Measurements from ENCODE around the gene TSPAN17.
A peak's percentile ranks its signal among the peaks of the same experiment; 100 is the strongest.
"Not testable (repeated sequence)": the region's sequence is repeated elsewhere in the genome, so short reads cannot be mapped to it uniquely, and the experiment has no call there.

Gene TSPAN17, protein sequence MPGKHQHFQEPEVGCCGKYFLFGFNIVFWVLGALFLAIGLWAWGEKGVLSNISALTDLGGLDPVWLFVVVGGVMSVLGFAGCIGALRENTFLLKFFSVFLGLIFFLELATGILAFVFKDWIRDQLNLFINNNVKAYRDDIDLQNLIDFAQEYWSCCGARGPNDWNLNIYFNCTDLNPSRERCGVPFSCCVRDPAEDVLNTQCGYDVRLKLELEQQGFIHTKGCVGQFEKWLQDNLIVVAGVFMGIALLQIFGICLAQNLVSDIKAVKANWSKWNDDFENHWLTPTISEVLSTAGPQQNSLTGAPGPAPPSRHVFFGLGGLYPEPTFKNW

DNA sequence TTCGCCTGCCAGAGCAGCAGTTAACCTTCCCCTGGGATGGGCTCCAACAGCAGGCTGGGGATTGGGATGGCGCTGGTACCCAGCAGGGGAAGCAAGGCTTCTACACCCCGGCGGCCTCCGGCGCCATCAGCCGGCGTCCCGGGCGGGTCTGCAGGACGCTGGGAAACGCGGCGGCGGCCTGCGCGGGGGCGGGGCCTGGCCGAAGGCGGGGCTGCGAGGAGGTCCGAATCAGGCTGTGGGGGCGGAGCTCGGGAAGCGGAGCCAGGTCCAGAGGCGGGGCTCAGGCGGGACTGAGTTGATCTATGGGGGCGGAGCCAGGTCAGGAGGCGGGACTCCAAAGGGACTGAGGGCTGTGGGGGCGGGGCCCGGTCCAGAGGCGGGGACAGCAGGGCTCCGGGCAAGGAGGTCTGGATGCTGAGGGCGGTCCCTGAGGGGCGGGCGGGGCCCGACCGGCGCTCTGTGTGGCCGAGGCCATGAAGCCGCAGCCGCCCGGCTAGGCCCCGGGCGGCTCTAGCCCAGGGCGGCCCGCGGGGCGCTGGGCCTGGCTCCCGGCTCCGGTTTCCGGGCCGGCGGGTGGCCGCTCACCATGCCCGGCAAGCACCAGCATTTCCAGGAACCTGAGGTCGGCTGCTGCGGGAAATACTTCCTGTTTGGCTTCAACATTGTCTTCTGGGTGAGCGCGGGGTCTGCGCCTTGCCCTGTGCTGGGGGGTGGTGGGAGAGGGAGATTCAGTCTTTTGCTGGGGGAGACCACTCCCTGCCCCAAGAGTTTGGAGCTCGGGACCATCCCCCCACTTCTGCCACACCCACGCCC, at the start of gene TSPAN17:
TSS of gene TSPAN17 (plus strand) at position 455 of the 813 bp plus-strand sequence. CDS start at position 587, 132 bp downstream.
- DNase-seq = peak; percentile 99

DNA sequence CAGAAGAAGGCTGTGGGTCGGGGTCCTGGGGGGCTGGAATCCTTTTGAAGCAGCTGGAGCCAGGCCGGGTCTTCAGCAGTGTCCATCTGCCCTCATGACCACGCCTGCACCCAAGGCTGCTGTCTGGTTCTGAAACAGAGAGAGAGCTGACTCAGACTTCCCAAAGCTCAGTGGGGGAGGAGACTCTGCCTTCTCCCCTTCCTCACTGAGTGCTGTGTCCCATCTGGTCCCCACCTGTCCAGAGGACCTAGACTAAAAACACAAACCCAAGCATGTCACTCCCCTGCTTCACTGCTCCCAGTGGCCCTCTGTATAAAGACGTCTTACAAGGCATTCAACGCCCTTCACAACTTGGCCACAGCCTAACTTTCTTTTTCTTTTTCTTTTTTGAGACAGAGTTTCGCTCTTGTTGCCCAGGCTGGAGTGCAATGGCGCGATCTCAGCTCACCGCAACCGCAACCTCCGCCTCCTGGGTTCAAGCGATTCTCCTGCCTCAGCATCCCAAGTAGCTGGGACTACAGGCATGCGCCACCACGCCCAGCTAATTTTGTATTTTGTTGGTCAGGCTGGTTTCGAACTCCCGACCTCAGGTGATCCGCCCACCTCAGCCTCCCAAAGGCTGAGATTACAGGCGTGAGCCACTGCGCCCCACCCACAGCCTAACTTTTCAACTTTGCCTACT, 47.4 kb upstream of the TSPAN17 start:
- not testable (repeated sequence) for DNase-seq

DNA sequence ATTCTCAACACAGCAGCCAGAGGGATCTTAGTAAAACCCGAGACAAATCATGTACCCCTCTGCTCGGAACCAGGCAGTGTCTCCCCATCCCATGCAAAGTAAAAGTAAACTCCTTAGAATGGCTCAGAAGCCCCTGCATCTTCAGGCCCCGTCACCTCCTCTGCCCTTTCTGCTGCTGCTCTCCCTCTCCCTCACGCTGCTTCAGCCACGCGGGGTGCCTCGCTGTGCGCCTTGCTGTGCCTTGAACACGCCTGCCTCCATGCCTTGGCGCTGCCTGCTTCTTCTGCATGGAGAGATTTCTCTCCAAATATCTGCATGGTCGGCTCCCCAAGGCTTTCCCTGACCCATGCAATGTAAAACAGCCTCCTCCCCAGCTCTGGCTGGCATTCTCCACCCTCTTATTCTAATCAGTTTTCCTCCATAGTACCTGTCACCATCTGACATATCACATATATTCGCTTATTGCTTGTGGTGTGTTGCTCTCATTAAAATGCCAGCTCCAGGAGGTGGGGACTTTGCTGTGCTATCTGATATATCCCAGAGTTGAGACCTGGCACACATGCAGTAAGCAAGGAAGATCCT, 45.3 kb upstream of the TSPAN17 start:
- no peak for DNase-seq

DNA sequence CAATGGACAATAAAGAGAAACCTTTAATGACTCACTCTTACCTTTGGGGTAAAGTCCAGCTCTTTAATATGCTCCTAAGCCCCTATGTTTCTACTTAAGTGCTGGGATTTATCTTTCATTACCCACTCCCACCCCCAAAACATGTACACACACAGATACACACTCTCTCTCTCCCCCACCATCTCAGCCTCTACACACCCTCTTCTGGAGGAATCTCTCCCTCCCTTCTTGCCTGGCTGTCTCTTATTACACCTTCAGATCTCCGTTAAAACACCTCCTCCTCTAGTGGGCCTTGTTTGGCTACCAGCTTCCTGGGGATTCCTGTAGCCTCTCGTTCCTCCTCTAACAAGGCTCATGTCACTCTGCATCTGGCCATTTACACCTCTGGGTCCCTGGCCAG, 44.2 kb upstream of the TSPAN17 start:
- no peak for DNase-seq

DNA sequence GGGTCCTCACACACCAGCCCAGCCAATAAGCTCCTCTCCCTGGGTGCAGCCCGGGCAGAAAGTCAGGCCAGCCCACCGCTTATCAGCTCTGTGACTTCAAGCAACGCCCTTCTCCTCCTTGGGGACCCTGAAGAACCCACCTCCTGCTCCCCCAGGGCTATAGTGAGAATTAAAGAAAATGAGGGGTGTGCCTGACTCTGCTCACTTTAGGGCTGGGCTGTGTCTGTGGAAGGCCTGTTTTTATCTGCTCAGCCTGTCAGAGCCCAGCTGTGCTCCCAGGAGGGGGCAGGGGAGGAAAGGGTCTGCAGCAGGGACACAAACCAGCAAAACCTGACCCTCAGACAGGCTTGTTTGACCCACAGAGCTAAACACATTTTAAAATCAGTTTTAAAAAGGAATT, 41.3 kb upstream of the TSPAN17 start:
- DNase-seq = no peak

DNA sequence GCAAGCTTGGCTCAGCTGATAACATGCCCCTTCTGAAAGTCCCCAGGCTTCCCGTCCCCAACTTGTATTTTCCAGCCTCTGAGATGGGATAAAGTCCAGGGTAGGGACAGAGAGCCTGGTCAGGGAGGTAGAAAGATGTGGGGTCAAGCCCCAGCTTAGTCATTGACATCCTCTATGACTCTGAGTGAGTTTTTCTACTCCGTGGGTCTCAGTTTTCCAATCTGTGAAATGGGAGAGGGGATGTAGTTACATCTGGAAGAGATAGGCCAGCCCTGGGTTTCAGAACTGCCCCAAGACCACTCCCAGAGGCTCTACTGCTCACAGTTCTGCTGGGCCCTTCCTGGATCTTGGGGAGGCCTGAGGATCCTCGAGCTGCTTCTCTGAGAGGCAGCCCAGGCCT, 40.4 kb upstream of the TSPAN17 start:
- DNase-seq = no peak

DNA sequence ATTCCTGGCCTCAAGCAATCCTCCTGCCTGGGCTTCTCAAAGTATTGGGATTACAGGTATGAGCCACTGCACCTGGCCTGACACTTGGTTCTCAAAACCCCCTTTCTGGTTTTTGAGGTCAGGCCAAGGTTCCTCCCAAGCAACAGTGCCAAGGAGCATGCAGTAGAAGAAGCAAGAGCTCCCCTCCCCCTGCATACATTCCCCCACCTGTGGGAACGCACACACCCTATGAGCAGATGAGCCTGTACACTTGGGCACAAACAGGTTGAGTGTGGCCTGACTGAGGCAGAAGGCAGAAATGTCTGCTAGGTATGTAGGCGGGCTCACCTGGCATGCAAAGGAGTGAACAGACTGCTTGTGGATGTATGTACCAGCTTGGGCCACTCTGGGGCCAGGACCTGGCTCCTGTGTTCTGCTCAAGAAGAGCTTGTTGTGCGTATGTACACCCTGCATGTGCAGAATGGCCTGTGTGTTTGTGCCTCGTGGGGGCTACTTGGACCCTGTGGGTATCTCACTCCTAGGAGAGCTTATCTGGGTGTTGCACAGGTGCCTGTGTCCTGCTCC, 39.1 kb upstream of the TSPAN17 start:
- DNase-seq = no peak

DNA sequence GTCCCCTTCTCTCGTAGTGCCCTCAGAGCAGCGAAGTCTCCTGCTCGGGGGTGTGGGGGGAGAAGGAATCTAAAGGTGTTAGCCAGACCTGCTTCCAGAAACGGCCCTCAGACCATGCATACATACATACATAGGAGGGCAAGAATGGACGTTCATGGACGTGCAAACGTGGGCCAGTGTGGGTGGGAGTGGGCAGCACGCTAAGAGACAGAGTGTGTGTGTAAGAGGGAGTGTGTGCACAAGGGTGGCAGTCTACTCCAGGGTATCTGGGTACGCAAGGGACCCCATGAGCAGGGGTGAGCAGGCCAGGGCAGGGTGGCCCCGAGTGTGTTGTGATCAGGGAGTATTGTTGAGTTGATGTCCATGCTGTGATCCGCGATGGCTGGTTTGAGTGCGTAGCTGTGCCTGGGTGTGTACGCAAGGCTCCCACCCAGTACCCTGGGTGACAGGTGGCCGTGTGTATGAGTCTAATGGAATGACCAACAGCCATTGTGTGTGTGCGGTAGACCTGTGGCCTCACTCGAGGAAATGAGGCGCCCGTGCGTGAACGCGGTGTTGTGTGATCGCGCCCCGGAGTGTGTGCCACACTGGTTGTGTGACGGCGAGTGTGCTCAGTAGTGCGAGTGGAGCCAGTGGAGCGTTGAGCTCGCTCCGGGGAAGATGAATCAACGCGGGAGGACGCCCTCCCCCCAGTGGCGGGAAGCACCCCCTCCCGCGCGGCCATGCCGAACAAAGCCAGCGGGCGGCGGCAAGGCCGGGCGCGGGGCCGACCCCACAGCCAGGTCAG, 38.2 kb upstream of the TSPAN17 start:
- peak; percentile 21 for DNase-seq

DNA sequence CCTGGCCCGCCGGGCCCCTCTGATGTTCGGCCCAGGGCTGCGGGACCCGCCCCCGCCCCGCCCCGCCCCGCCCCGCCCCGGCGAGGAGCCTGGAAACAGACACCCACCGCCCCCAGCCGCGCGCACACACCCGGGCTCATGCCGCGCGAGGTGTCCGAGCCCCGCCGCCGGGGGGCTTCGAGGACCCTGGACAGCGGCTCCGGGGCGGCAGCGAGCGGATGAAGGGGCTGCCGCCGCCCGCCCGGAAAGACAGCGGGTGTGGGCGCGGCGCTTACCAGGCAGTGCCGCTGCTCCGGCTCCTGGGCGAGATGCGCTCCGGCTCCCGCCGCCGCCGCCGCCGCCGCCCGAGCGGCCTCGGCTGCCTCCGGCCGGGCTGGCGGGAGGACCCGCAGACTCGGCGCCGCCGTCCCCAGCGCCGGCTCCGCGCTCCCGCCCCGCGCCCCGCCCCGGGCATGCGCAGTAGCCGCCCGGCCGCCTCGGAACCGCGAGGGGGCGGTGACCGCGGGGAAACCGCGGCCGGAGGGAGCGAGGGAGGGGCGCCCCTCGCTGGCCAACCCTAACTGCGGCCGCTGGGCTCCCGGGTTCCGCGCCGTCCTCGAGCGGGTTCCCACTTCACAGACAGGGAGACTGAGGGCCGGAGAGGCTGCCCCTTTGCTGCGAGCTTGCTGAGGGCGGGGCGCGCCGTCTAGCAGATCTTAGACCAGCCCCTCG, 37.4 kb upstream of the TSPAN17 start, which contains the start of gene GPRIN1:
TSS of gene GPRIN1 (minus strand) at position 433 of the 711 bp plus-strand sequence. CDS start 10,322 bp downstream, outside the sequence.
- peak; percentile 53 for DNase-seq

DNA sequence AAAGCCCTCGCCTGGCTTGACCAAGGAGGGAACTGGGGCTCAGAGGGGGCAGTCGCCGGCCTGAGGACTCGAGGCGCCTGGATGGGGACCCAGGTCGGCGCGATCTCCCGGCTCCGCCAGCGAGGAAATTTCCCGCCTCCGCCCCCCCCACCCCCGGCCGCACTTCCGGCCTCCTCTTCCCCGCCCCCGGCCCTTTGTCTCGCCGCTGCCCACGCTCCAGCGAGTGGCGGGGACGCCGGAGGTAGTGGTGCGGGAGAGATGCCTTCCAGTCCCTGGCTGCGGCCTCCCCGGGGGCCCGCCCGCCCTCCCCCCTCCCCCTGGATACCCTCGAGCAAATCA, 36.9 kb upstream of the TSPAN17 start:
- DNase-seq = no peak

DNA sequence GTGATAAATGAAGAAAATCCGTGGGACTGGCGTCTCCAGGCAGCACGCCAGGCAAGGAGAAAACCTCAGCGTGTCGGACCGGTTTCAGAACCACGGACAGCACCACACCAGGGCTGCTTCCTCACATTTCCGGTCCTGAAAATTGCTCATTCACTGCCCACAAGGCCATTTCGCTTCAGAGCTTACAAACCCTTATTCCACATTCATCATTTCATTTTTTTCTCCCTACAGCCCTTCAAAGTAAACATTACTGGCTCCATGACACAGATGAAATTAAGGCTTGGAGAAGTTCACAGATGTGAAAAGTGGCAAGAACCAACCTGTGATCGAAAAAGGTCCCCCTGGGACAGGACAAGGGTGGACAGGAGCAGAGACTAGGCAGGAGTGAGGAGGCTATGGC, 35.8 kb upstream of the TSPAN17 start:
- peak; percentile 35 for DNase-seq

DNA sequence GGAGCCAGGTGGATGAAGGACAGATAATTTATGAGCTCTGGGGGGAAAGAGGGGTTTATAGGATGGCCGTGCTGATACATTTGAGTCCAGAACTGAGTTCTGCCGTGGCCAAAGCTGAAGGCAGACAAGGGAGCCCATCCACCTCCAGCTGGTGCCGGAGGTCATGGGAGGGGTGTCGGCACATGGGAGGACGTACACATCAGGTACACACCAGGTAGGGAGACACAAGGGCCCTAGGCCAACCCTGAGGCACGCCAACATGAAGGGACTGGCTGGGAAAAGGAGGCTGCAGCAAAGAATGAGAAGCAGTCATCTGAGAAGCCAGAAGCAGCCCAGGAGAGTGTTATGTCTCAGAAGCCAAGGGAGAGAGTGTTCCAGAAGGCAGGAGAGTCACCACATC, 35.3 kb upstream of the TSPAN17 start:
- no peak for DNase-seq

DNA sequence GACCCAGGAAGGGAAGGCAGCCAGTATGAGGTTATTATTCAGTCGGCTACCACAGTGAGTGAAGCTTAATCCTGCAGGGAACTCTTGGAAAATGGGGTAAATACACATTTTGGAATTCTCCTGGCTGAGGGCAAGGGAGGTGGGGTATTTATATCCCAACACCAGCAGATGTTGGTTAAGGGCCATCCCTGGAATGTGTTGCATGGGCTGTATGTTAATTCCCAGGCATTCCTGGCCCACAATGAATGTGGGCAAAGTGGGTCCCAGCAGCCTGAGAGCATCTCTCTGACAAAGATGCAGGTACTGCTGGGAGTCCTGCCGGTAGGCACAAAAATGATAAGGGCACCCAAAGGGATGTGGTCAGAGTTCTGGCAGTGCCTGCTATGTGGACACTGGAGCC, 34.4 kb upstream of the TSPAN17 start:
- DNase-seq = no peak

DNA sequence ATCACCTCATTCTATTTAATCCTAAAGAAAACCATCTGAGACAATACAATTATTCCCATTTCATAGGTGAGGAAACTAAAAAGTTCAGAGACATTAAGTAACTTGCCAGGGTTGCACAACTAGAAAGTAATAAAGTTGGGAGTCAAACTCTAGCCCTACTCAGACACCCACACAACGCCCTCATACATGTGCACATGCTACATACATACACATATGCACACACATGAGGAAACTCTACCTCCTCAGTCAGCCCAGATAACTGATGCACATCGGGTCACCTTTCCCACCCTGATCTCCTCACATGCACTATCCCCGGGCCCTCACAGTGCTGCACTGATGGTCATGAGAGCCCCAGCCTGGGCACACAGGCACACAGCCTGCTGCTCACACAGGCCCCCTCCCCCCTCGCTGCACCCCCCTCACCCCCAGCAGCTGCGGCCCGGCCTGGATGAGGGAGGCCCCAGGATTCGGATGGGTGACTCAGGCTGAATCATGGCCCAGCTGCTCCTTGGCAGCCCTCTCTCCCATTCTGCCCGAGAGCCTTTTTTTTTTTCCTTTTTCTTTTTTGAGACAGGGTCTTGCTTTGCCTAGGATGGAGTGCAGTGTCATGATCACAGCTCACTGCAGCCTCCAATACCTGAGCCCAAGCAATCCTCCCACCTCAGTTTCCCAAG, 32.3 kb upstream of the TSPAN17 start:
- DNase-seq = no peak

DNA sequence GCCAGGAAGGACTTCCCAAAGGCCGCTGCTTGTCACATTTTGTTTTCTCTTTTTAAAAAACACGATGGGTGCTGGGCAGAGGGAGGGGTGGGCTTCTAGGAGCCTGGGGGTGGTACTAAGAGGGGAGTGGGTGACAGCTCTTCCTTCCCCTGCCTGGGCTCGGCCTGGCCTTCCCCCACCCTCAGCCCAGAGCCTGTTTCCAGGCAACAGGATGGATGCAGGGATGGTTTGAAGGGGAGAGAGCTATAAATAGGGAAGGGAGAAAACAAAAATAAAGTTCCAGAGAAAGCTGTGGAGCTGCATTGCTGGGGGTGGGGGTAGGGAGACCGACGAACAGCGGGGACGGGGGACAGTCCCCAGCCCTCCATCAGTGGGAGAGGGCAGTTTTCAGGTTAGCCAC, 30.8 kb upstream of the TSPAN17 start:
- no peak for DNase-seq

DNA sequence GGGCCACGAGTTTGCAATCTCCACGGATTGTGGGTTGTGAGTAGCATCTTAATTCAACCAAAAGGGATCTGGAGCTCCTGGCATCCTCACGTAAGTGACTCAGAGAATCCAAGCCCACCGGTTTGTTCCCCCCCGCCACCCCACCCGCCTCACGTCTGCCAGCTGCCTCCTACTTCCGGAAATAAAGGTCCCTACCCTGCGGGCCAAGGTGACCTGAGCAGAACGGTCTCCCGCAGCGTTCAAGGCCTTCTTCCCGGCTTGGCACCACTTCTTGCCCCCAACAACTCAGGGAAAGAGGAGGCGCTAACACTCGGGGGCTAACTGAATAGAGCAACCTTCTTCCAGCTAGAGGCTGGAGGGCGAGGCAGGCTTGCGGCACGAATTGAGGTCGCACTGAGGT, 28.5 kb upstream of the TSPAN17 start:
- DNase-seq = no peak

DNA sequence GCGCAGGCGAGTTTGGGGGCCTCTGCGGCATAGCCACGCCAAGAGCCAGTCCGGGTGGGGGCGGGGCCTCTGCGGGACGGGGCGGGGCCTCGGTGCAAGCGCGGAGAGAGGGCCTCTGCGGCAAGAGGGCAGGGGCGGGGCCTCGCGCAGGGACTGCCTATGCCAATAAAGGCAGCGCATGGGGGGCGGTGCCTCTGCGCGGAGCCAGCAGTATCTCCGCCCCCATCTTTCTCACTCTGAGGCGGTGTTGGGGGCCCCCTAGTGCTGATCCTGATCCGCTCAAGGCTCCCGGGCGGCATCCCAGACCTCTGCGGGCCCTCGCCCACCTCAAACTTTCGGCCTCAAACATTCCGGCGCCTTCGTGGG, 28.1 kb upstream of the TSPAN17 start:
- peak; percentile 87 for DNase-seq

DNA sequence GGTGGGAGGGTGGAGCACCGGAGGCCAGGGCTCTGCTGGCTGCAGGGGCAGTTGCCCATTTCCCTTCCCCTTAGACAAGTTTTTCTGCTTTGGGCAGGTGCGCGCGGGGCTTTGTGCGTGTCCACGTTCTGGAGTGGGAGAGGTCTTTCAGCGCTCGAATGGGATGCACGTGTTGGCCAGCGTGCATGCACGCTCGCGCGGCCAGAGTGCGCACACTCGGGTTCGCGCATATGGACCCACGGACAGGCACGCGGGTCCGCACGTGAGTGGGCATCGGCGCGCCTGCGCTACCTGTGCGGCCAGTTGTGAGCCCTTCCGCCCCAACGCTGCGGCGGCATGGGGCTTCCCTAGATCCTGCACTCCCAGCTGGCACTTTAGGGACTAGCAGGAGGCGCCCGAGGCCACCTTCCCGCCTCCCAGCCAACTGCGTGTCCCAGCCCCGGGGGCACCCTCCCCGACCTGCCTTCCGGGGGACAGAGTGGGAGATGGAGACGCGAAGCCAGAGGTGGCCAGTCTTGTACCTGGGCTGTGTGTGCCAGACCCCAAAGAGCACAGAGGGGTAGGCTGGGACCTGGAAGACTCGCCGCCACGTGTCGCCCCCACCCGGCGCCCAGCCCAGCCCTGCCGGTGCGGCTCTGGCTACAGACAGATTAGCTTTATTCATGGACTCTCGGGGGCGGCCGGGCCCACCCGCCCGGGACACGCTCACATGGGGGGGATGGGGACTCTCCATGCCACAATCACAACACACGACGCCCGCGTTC, 27.5 kb upstream of the TSPAN17 start:
- no peak for DNase-seq

DNA sequence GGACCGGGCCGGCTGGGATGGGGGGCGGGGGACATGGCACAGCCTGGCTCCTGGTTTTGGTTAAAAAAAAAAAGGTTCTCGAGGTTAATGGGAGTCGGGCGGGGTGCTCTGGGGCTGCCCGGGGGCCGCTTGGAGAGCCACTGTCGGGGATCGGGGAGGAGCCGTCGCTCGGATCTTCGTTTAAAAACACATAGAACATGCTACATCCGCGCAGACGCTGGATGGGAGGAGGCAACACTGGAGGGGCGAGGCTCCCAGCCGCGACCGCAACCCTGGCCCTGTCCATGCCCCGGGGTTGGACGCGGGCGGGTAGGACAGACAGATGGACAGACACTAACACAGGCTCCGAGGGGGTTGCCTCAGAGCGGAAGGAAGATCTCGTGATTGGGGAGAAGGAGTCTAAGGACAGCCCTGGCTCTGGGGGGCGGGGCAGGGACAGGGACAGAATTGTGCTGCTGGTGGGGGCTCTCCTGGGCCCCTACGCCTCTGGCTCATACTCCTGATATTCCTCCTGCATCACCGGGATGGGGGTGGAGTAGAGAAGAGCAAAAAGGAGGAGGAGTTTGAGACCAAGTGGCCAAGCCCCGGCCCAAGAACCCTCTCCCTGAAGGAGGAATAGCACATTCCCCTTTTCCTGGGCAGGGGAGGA, 26.8 kb upstream of the TSPAN17 start:
- DNase-seq = no peak

DNA sequence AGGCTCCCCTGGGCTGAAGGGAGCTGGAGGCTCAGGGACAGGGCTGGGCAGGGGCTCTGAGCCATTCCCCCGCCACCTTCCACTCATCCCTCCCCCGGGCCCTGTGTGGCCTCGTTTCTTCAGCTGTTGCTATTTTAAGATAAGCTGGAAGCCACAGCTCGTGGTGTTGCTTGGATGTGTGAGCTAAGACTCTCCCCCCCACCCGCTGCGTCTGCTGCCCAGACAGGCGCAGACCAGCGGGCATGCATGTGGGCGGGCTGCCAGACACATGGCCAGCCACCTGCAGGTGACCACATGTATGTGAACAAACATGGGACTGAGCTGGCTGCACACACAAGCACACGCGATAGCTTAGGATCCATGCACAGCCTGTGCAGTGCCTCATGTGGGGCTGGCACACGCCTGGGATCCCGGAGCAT, 25.6 kb upstream of the TSPAN17 start:
- DNase-seq = no peak

Data from CD4-positive, alpha-beta T cell treated with Interleukin-15 for 1 hour (primary cell).